IgD-negative memory B cell (primary cell): Measurements from ENCODE around the gene RPA3. TPM values are rescaled to one million over a fixed set of nuclear protein-coding genes. Genes with fewer than 3 reads are reported as not detected.
A peak's percentile ranks its signal among the peaks of the same experiment; 100 is the strongest.

Experiments used
- H3K27ac Mint-ChIP-seq, 3 donors: one replicate each; pipeline ENCODE4 v1.8.0; 2020 to 2022; ENCODE audit warnings: mild to moderate bottlenecking in 3 of 3, mixed read lengths in 3 of 3, moderate library complexity in 1 of 3
- H3K27me3 Mint-ChIP-seq: one replicate; pipeline ENCODE4 v1.8.0; 2021; ENCODE audit warnings: mixed read lengths
- H3K36me3 Mint-ChIP-seq: one replicate; pipeline ENCODE4 v1.8.0; 2020; ENCODE audit warnings: mild to moderate bottlenecking, mixed read lengths
- H3K4me1 Mint-ChIP-seq, 3 donors: one replicate each; pipeline ENCODE4 v1.8.0; 2020 to 2022; ENCODE audit warnings: mixed read lengths in 3 of 3, mild to moderate bottlenecking in 1 of 3
- H3K4me3 Mint-ChIP-seq, 4 donors: one replicate each; pipeline ENCODE4 v1.8.0; 2020 to 2022; ENCODE audit warnings: mild to moderate bottlenecking in 4 of 4, mixed read lengths in 4 of 4, moderate library complexity in 3 of 4
- H3K9me3 Mint-ChIP-seq, 3 donors: one replicate each; pipeline ENCODE4 v1.8.0; 2020 to 2021; ENCODE audit warnings: mixed read lengths in 3 of 3, mild to moderate bottlenecking in 1 of 3
- polyA plus RNA-seq: library from polyadenylated mRNA; unstranded; fragments of 300-500 nt; fragmentation: Illumina TruSeq; gene quantifications from one replicate; pipeline ENCODE4 v1.2.3, GENCODE V29; 2021

The RPA3 gene
- polyA plus RNA-seq, 1 donor from 2014 or later: 99.9 TPM

DNA sequence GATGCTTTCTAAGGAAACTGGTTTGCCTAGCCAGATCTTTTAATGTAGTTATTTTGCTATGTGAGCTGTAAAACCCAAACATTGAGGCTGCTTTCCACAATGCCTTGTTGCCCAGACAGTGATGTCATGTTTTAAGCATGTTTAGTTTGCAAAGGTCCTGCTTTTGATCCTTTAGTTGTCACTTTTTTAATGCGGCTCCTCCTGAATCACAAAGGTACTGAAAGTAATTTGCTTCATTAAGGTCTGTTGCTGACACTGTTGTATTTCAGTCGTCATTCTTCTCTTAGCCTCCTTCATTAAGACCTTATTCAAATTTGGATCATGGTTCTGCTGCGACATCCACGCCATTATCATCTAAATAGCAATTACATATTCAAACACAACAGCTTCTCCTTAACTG, 10.6 kb downstream of the RPA3 start:
- Mint-ChIP-seq H3K4me1 (peaks cover 18 to 31% (median 27%) of the 10 kb centered on the region in 3 donors), H3K27me3 (no peaks in the 10 kb centered on the region), H3K36me3 (no peaks in the 10 kb centered on the region), H3K27ac (no peak overlapping the region), H3K4me3 (no peak overlapping the region), H3K9me3 (no peaks in the 10 kb centered on the region)

DNA sequence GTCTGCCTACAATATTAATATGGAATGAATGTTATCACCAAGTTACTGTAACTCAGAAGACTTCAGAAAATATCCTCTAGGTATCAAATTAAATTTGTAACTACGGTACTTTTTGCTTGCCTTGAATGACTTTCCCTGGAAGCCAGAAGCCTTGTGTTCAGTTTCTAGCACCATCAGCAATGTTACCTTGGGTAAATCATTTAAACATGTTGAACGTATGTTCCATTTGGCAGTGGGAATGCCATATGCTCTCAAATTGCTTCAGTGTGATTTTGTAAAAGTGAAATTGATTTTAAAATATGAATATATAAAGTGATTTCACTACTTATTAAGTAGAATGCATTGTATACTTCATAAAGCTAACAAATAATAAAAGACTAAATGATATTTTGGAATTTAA, 11.2 kb downstream of the RPA3 start:
- Mint-ChIP-seq H3K9me3 (no peaks in the 10 kb centered on the region), H3K4me1 (peaks cover 16 to 34% (median 23%) of the 10 kb centered on the region in 3 donors), H3K27me3 (no peaks in the 10 kb centered on the region), H3K36me3 (no peaks in the 10 kb centered on the region), H3K27ac (no peak overlapping the region), H3K4me3 (no peak overlapping the region)

DNA sequence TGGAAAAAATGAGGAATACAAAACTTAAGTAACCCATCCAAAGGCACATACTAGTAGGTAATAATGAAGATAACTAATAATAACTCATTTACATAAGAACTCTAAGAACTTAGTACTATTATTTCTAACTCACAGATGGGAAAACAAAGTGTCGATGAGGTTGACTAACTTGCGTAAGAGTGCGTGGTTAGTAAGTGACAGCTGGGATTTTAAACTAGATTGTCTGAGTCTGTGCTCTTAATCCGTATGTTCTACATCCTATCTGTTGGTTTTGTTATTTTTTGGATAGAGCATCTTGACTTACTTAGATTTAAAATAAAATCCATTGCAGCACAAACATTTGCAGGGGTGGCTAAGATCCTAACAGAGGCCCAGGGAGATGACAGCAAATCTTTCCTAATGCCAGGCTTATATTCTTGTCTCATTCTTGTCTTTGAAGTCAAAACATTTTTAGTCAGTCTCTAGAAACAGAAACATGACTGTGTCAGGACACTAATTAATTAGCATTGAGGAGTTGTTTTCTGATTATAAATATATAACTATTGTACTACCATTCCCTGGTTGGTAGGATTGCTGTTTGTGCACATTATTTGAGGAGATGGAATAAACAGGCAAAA, 11.7 kb downstream of the RPA3 start:
- Mint-ChIP-seq H3K36me3 (peaks cover 2% of the 10 kb centered on the region), H3K27ac (no peak overlapping the region), H3K9me3 (no peaks in the 10 kb centered on the region)

DNA sequence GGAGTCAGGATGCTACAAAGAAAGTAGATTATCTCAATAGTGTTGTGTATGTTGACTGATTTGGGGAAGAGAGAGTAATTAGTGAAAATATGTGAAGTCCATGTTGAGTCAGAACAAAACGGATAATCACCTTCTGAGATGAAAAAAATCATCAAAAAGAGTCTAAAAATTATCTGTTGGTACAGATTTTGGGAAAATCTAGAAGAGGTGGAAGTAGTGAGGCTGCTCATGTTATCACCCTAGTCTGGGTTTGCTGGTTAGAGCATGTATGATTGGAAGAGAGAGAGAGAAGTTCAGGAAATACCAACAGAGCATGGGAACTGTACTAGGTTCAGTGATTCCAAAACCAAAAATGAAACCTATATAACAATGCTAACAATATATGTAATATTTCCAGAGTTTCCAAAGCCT, 12.3 kb downstream of the RPA3 start:
- no peaks in the 10 kb centered on the region for H3K9me3 Mint-ChIP-seq
- no peak overlapping the region for H3K27ac Mint-ChIP-seq
- peaks cover 17 to 38% (median 29%) of the 10 kb centered on the region in 3 donors for H3K4me1 Mint-ChIP-seq
- H3K27me3 Mint-ChIP-seq: no peaks in the 10 kb centered on the region
- H3K36me3 Mint-ChIP-seq: peaks cover 2% of the 10 kb centered on the region
- H3K4me3 Mint-ChIP-seq: no peak overlapping the region

More for the DNA sequence above, 11.7 kb downstream of the RPA3 start:
- H3K4me1 Mint-ChIP-seq: peaks cover 16 to 33% (median 26%) of the 10 kb centered on the region in 3 donors
- no peaks in the 10 kb centered on the region for H3K27me3 Mint-ChIP-seq
- H3K4me3 Mint-ChIP-seq: peak overlapping the region in 1 of 4 donors; percentile 62

DNA sequence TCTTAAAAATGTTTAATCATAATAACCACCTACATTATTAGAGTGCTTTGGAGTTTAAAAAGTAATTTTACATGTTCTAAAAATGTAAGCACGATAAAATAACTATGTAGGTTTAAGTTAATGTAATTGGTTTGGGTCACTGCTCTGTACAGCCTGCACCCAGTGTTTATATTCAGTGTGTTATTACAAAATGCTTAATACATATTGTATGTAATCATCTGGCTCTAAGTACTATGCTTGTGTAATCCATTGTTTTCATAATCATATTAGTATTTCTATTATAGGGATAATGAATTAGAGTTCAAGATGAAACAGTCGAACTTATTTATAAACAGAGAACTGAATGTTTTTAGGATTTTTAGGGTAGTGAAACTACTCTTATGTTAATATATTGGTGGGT, 13.1 kb downstream of the RPA3 start:
- no peak overlapping the region for H3K27ac Mint-ChIP-seq
- H3K4me1 Mint-ChIP-seq: peaks cover 17 to 43% (median 32%) of the 10 kb centered on the region in 3 donors
- no peak overlapping the region for H3K4me3 Mint-ChIP-seq
- no peaks in the 10 kb centered on the region for H3K9me3 Mint-ChIP-seq
- peaks cover 2% of the 10 kb centered on the region for H3K36me3 Mint-ChIP-seq
- H3K27me3 Mint-ChIP-seq: no peaks in the 10 kb centered on the region

DNA sequence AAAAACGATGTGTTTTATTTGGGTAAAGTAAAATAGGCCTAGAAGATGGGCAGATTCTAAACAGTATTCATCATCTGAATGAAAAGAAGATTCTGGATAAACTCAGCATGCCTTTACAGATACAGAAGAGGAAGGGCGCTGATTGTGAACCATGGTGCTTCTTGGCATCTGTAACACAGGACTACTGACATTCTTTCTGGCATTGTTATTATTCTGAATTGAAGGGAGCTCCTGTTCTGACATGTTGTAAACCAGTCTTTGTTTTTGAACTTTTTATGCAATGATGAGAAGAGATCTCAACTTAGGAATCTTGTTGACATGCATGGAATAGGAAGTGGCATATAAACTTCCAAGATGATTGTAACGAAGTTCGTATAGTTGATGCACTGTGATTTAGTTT, 13.5 kb downstream of the RPA3 start:
- Mint-ChIP-seq H3K9me3 (no peaks in the 10 kb centered on the region), H3K27ac (no peak overlapping the region), H3K27me3 (no peaks in the 10 kb centered on the region), H3K4me3 (no peak overlapping the region), H3K36me3 (peaks cover 2% of the 10 kb centered on the region), H3K4me1 (peaks cover 15 to 42% (median 31%) of the 10 kb centered on the region in 3 donors)

DNA sequence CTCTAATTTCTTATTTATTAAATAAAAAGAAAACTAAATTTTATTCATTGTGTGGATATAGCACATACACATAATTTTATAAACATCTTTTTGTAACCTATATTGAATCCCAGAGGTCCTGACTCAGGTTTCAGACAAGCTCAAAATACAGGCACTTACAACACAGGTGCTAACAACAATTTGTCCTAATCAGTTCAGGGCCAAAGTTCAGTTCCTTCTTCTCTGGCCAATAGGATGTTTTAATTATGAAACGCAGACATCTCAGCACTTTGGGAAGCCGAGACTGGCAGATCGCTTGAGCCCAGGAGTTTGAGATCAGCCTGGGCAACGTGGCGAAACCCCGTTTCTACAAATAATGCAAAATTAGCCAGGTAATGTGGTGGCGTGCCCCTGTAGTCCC, 15.0 kb downstream of the RPA3 start:
- H3K9me3 Mint-ChIP-seq: no peaks in the 10 kb centered on the region
- no peak overlapping the region for H3K4me3 Mint-ChIP-seq
- H3K27ac Mint-ChIP-seq: no peak overlapping the region
- H3K4me1 Mint-ChIP-seq: peaks cover 17 to 46% (median 31%) of the 10 kb centered on the region in 3 donors
- H3K27me3 Mint-ChIP-seq: no peaks in the 10 kb centered on the region
- peaks cover 2% of the 10 kb centered on the region for H3K36me3 Mint-ChIP-seq

DNA sequence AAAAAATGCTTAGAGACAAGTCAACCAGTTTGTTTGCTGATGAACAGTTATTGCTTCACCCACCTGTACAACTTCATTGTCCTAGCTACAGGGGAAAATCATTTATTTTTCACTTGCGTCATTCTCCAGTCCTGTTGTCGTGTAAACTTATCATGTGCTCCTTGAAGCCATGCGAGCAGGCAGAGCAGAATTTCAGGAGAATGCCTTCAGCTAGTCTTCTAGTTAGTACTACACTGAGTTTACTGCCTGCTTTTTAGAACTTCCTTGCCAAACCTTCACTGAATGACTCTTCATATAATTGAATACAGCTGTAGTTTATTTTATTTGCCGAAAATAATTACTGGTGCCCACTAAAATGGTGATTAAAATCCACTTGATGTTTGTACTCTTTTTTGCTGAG, 15.6 kb downstream of the RPA3 start:
- Mint-ChIP-seq H3K36me3 (peaks cover 2% of the 10 kb centered on the region), H3K27me3 (no peaks in the 10 kb centered on the region), H3K27ac (no peak overlapping the region), H3K4me1 (peaks cover 18 to 47% (median 29%) of the 10 kb centered on the region in 3 donors), H3K9me3 (no peaks in the 10 kb centered on the region), H3K4me3 (no peak overlapping the region)

DNA sequence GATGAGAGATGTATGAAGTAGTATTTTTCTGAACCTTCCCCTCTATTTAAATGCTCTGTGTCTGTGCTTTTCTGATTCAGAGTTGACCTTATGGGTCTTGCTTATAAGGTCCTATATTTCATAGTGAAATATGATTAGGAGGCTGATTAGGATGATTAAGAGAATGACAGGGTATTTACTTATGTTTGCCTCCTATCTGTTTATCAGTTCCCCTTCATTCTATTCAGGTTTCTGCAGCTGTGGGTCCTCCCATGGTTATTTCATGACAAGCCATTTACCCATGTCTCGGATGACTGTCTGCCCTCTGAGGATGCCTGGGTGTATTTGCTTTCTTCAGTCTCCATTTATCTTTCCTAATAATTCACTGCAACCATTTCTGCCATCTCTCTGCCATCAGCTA, 16.9 kb downstream of the RPA3 start:
- peaks cover 22 to 47% (median 28%) of the 10 kb centered on the region in 3 donors for H3K4me1 Mint-ChIP-seq
- no peaks in the 10 kb centered on the region for H3K9me3 Mint-ChIP-seq
- no peak overlapping the region for H3K27ac Mint-ChIP-seq
- H3K36me3 Mint-ChIP-seq: peaks cover 2% of the 10 kb centered on the region
- no peaks in the 10 kb centered on the region for H3K27me3 Mint-ChIP-seq
- no peak overlapping the region for H3K4me3 Mint-ChIP-seq

DNA sequence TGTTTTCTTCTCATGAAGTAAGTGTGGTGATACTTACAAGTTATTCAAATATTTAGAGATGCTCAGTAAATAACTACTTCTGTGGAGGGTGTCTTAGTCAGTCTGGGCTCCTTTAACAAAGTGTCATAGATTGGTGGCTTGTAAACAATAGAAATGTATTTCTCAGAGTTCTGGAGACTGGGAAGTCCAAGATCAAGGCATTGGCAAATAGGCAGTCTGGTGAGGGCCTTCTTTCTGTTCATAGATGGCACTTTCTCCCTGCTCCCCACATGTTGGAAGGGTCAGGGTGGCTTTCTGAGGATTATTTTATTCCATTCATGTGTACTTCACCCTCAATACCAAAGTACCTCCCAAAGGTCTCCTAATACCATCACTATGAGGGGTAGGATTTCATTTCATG, 18.4 kb downstream of the RPA3 start:
- Mint-ChIP-seq H3K27ac (peak overlapping the region in 1 of 3 donors; percentile 25), H3K27me3 (no peaks in the 10 kb centered on the region), H3K4me1 (peaks cover 20 to 39% (median 21%) of the 10 kb centered on the region in 3 donors), H3K36me3 (peaks cover 11% of the 10 kb centered on the region), H3K4me3 (peak overlapping the region in 1 of 4 donors; percentile 67), H3K9me3 (no peaks in the 10 kb centered on the region)

DNA sequence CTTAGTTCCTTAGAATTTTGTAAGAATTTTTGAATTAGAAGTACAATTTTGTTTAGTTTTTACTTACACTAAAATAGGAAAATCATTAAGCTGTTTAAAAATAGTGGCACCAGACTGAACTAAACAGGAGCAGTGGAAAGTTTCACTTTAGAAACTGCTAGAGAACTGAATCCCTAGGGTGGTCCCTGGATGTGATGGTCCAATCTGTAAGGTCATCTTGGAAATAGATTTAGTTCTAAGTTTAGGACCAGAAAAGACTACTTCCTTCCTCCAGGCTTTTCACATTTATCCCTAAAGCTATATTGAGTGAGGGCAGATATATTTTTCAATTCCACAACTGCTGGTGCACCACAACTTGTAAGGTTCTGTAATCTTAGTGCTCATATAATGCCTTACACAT, 19.0 kb downstream of the RPA3 start:
- Mint-ChIP-seq H3K9me3 (peaks cover 0 to 5% (median 0%) of the 10 kb centered on the region in 3 donors), H3K36me3 (peaks cover 11% of the 10 kb centered on the region), H3K4me1 (peaks cover 17 to 43% (median 19%) of the 10 kb centered on the region in 3 donors), H3K27ac (peak overlapping the region in 1 of 3 donors; percentile 25), H3K4me3 (peak overlapping the region in 1 of 4 donors; percentile 67), H3K27me3 (no peaks in the 10 kb centered on the region)

DNA sequence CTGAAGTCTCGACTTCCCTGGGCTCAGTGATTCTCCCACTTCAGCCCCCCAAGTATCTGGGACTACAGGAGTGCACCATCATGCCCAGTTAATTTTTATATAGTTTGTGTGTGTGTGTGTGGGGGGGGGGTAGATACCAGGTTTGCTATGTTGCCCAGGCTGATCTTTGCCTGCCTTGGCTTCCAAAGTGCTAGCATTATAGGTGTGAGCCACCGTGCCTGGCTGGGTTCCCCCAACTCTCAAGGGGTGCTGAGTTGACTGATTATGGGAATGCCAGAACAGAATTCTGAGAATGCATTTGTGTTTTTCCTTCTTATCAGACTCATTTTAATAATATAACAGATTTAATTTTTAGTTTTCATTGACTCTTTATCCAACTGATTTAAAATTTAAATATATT, 19.5 kb downstream of the RPA3 start:
- H3K27ac Mint-ChIP-seq: no peak overlapping the region
- H3K27me3 Mint-ChIP-seq: no peaks in the 10 kb centered on the region

DNA sequence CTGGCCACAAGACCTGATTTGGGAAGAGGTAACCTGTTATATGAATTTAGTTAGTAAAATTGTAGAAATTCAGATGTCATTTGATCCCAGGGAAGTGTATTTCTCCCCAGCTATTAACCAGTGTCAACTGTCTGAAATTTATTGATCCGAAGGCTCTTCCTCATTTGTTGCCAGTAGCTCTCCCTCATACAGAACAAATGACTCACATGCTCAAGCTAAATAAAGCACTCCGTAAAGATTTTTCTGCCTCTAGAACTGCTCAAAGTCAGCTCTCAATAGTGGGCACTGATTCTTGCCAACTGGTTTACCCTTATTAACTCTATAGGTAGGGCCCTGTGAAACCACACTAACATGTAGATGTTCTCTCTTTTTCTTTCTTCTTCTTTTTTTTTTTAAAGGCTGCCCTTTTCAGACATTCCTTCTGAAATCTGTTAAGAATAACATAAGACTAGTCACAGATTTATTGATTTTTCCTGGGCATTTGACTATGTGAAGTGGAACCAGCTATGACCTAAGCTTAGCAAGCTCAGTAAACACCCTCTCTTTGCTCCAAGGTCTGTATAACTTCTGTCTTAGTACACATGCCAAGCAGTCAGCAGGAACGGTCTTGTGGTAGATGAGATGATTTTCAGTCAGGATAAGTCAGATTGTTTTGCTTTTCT, 21.8 kb downstream of the RPA3 start:
- no peak overlapping the region for H3K4me3 Mint-ChIP-seq
- H3K4me1 Mint-ChIP-seq: peaks cover 17 to 35% (median 19%) of the 10 kb centered on the region in 3 donors
- no peak overlapping the region for H3K27ac Mint-ChIP-seq
- peaks cover 0 to 5% (median 0%) of the 10 kb centered on the region in 3 donors for H3K9me3 Mint-ChIP-seq
- no peaks in the 10 kb centered on the region for H3K27me3 Mint-ChIP-seq
- peaks cover 15% of the 10 kb centered on the region for H3K36me3 Mint-ChIP-seq

More for the DNA sequence above, 19.5 kb downstream of the RPA3 start:
- H3K36me3 Mint-ChIP-seq: peaks cover 11% of the 10 kb centered on the region
- H3K4me1 Mint-ChIP-seq: peaks cover 17 to 43% (median 19%) of the 10 kb centered on the region in 3 donors
- H3K9me3 Mint-ChIP-seq: peaks cover 0 to 5% (median 0%) of the 10 kb centered on the region in 3 donors
- peak overlapping the region in 1 of 4 donors; percentile 51 for H3K4me3 Mint-ChIP-seq

DNA sequence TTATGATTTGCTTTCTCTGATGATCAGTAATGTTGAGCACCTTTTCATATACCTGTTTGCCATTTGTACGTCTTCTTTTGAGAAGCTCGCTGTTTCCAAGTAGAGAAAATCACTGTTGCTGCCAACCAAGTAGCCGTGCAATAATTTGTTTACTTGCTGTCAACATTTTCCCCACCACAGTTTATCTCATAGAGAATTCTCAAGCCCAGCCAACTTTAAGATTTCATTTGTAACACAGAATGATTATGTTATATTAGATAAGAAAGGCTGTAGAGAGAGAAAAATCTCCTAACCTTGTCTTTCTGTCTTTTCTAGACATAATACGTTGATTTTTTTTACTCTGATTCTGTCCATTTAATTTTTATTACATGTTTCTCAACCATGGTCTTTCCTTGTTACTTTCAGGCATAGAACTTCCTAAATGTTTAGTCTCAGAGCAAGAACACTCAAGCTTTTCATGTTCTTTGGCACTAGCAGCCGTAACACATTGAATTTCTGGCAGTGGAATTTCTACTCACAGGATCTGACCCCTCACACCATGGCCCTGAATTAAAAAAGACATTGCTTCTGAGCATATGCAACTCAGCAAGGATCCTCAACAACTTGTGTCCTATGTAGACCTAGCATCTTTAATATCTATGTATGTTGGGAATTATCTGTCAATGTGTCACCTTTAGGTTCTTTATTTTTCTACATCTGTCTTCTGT, 23.1 kb downstream of the RPA3 start:
- Mint-ChIP-seq H3K27ac (no peak overlapping the region), H3K36me3 (peaks cover 15% of the 10 kb centered on the region), H3K9me3 (peaks cover 0 to 5% (median 0%) of the 10 kb centered on the region in 3 donors), H3K4me1 (peaks cover 14 to 26% (median 15%) of the 10 kb centered on the region in 3 donors), H3K4me3 (no peak overlapping the region), H3K27me3 (no peaks in the 10 kb centered on the region)

DNA sequence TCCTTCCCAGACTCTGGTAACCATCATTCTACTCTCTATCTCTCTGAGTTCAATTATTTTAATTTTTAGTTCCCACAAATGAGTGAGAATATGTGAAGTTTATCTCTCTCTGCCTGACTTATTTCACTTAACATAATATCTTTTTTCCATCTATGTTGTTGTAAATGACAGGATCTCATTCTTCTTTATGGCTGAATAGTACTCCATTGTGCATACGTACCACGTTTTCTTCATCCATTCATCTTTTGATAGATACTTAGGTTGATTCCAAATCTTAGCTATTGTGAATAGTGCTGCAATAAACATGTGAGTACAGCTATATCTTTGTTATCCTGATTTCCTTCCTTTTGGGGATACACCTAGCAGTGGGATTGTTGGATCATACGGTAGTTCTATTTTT, 23.9 kb downstream of the RPA3 start:
- Mint-ChIP-seq H3K4me3 (no peak overlapping the region), H3K27me3 (no peaks in the 10 kb centered on the region), H3K27ac (no peak overlapping the region), H3K9me3 (peaks cover 0 to 5% (median 0%) of the 10 kb centered on the region in 3 donors), H3K4me1 (peaks cover 9 to 22% (median 11%) of the 10 kb centered on the region in 3 donors), H3K36me3 (peaks cover 15% of the 10 kb centered on the region)
